Activated CD4-positive, alpha-beta T cell treated with anti-CD3 and anti-CD28 coated beads, Interleukin-2, amount 50 U/mL, for 4 hours (primary cell): ENCODE results near the gene CLTB.
"Not testable (repeated sequence)": the region's sequence is repeated elsewhere in the genome, so short reads cannot be mapped to it uniquely, and the experiment has no call there.

ENCODE experiments used
- DNase-seq, 2 experiments: peaks; one replicate each; pipeline ENCODE4 v3.0.0-alpha.2; 2020

The CLTB gene

DNA sequence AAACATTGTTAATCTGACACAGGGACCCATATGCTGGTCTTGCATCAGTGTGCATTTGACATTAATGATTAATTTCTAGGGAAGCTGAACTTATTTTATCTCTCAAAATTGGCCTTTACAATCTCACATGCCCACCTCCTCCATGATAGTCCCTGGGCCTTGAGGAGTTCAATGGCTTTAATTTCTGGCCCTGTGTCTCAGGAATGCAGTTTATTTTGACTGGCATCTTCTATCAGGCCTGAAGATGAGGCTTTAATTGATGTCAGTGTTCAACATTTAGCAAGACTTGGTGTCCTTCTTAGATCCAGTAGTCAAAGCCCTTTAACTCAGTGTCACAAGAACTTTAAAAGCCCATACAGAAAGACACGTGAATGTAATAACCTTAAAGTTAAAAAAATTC lies 10.5 kb upstream of the CLTB start:
- DNase-seq: no peak

DNA sequence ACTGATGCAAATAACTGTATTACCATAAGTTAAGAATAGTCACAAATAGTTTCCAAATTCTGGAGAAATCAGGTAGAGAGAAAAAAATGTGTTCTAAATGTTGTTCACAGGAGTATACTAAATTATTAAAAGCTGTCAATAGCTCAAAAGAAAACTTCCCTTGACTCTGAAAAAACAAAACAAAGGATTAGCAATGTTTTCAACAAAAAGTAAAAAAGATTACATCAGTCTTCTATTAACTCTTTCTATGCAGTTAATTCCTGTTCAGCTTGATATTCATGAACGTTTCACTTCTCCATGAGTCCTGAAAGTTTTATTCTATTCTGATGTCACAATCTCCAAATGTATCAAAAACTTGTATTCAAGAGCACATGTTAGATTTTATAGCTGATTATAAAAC lies 9.5 kb upstream of the CLTB start:
- DNase-seq: no peak

DNA sequence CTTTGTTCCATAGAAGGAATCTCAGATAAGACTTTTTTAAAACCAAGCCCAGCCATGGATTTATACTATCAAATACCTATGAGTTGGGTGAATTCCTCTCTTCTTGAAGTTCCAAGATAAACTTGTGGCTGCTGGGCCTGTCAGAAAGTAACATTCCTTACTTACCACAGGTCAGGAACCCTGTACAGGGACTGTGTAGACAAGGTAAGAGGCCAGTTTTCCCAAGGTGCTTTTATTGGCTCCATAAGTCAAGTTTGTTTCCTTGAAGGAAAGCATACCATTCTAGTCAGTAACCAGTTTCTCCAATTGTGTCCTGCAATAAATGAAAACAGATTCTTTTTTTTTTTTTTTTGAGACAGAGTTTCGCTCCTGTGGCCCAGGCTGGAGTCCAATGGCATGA lies 8.8 kb upstream of the CLTB start:
- DNase-seq: no peak

GRCh38 chr5:176424181-176424580 lies 7.8 kb upstream of the CLTB start:
- no peak for DNase-seq

GRCh38 chr5:176420972-176421544 lies 4.7 kb upstream of the CLTB start:
- DNase-seq: no peak

DNA sequence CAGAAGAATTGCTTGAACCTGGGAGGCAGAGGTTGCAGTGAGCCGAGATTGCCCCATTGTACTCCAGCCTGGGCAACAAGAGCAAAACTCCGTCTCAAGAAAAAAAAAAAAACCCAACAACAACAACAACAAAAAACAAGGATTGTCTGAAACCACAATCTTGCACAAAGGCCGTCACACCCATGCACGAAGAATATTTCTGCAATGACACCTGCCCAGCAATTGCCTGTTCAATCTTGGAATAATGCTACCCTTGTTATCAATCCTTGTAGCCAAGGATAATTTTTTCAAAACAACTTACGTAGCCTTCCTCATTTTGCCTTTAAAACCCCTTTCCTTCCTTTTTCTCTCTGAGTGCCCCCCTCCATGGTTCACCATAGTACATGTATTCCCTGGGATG lies 3.7 kb upstream of the CLTB start:
- no peak for DNase-seq

GRCh38 chr5:176418251-176418650 lies 1.9 kb upstream of the CLTB start:
- DNase-seq: no peak

- DNase-seq: no peak
Measured at GRCh38 chr5:176416965-176417364, 626 bp upstream of the CLTB start.

DNA sequence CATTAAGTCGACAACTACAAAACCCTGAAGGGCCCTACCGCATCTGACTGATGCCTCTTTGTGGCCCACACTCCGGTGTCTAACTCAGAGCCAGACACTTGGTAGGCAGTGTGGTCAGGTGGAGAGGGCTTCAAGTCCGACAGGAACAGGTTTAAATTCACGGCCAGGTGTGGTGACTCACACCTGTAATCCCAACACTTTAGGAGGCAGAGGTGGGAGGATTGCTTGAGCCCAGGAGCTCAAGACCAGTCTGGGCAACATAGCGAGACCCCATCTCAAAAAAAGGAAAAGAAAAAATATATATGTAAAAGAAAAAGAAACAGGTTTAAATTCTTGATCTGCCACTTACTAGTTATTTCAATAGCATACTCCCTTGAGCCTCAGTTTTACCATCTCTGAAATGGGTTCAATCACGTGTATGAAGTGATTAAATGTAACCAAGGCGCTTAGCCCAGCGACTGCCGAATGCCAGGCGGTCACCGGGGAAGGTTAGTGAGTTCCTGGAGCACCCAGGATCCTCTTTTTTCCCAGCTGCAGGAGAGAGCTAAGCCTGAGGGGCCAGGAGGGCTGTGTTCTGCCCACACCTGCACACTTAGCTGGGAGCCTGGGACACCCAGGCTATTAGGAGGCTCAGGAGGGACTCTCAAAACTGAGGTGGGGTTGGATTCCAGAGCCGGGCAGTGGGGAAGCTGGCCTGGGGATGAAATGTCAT lies 943 bp downstream of the CLTB start:
- no peak for DNase-seq

DNA sequence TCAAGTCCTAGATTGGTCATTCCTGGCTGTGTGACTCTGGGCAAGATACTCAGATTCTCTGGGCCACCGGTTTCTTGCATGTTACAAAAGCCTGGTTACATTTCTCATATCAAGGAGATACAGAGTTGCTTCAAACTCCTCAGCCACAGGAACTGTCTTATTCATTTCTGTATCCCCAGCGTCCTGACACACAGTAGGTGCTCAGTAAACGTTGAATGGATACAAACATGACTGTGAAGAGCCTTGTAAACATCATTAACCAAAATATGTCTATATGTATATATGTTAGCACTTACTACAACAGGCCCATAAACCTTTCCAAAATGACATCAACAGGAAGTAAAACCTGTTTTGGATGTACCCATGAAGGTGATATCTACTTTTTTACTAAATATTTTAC lies 1.6 kb downstream of the CLTB start:
- no peak for DNase-seq

- no peak for DNase-seq
Measured at GRCh38 chr5:176413709-176414191, 2.6 kb downstream of the CLTB start.

DNA sequence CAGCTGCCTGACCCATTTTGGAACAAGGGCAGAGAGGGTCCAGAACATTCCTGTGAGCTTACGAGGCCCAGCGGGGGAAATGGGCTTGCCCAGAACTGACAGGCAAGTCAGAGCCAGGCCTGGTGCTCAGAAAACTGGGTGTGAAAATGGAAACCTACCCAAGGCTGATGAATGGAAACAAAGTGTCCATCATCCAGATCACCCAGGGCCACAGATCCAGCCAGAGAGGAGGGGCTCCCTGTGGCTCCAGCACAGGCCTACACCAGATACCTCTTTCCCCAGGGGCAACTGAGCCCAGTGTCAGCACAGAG lies 3.1 kb downstream of the CLTB start:
- no peak for DNase-seq

DNA sequence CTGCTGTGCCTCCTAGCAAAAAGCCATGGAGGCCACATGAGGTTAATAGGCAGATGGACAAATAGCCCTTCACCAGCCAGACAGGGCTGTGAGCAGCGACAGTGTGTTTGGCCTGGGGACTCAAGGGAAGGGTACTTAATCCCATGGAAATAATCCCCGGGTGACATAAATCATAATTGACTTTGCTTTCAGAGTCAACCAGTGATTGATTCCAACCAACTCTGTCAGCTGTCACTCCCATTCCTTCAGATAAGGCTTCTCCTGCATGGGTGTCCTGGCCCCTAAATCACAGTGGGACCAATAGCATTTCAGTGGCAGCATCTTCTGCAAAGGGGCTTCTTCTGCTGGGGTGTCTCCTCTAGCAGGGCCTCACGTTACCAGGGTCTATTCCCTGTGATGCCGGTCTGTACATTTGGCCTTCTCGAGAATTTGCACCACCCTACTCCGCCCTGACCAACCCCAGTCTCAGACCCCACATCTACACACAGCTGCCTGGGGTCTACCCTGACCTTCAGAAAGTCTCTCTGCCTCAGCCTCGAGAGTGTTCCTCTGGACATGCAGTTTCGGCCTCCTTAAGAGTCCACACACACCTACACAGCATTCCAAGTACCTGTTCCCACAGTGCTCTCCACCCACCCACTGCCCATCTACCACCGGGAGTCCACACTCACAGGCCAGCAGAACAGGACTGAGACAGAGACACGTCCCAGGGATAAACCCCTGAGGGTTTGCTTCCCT lies 3.7 kb downstream of the CLTB start:
- no peak for DNase-seq

DNA sequence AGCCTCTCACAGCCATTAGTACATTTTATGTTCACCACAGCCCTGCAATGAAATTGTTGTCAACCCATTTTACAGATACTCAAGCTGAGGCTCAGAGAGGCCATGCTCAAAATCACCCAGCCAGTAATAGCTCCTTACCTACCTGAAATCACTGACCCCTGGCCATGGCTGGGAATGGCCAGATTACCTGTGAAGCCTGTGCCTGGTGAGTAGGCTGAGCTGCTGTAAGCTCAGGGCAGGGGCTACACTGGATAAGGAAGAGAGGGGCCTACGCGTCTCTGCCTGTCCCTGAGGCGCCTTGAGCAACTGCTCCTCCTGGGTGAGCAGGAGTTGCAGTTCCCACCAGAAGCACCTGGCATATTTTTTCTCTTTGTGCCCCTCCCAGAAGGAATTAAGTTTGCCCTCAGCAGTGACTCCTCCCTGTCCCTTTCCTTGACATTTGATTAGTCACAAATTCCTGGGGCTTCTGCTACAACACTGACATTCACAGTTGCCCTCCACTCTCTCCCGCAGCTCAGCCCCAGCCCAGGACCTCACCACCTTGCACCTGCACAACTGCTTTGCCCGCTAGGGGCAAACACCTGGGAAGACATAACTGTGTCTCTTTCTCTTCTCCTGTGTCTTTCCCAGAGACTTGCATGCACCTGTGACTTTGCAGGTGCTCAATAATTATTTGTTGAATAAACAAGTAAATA lies 5.7 kb downstream of the CLTB start:
- DNase-seq: no peak

DNA sequence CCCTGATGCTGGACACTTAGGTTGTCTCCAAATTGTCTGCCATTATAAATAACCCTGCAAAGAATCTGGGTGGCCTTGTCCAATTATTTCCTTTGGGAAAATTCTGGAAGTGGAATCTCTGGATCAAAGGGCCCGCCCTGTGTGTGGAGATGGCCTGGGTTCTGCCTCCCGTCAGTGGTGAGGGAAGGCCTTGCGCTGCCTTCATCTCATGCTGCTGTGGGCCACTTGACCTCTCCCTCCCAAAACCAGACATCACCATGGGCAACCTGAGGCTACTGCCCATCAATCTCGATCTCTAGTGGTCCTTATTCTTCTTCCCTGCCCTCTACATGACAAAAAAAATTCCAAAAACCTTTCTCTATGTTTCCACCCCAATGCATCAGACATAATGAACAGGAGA lies 6.6 kb downstream of the CLTB start:
- no peak for DNase-seq

GRCh38 chr5:176408590-176408989 lies 7.7 kb downstream of the CLTB start:
- no peak for DNase-seq

DNA sequence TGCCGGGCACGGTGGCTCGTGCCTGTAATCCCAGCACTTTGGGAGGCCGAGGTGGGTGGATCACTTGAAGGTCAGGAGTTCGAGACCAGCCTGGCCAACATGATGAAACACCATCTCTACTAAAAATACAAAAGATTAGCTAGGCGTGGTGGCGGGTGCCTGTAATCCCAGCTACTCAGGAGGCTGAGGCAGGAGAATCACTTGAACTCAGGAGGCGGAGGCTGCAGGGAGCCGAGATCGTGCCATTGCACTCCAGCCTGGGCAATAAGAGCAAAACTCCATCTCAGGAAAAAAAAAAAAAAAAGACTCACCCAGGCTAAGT lies 8.1 kb downstream of the CLTB start:
- not testable (repeated sequence) for DNase-seq

GRCh38 chr5:176407456-176408251 lies 8.7 kb downstream of the CLTB start:
- DNase-seq: no peak

- no peak for DNase-seq
Measured at GRCh38 chr5:176406436-176407052, 9.8 kb downstream of the CLTB start.

DNA sequence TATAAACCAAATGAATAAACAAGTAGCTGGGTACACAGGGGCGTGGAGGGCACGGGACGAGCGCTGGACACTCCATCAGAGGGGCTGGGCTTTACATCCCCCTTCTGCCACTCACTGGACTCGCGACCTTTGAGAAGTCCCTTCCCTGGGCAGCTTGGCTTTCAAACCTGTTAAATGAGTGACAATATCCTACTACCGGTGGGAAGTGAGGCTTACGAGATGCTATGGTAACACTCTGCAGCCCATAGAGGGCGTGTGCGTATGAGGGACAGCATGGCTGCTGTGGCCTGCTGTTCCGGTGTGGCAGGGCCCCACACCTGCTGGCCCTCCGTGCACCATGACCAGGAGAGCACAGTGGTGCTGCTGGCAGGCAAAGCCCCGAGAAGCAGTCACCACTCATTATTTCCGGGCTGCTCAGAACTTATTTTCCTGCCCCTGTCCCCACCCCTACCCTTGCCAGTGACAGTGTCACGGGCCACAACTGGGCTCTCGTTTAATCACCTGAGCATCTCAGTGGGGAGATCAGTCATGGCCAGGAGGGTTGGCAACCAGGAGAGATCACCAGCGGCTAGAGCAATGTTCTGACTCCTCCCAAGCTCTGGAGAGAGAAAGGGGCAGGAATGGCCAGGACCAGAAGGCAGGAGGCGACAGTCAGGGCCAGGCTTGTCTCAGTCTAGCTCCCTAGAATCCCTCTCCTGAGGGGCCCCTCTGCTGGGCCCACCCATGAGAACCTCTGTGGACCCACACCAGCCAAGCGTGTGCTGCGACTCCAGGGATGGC lies 10.5 kb downstream of the CLTB start:
- no peak for DNase-seq

GRCh38 chr5:176401281-176402205 lies 14.8 kb downstream of the CLTB start:
- DNase-seq: no peak
